BJ (cell line): ENCODE results near the gene ZSCAN29. TPM values are rescaled to one million over a fixed set of nuclear protein-coding genes. Genes with fewer than 3 reads are reported as not detected.

Experiments
- CTCF ChIA-PET: fragments of 350-600 bp; formaldehyde crosslinking; extraction: SDS; loops from one replicate; lab custom pipeline; 2021; ENCODE audit warnings: antibody characterized with exemption, inconsistent platforms; lab: Yijun Ruan, JAX
- POLR2A ChIA-PET: fragments of 300-600 bp; sonication (Branson Sonifier 250); formaldehyde crosslinking; extraction: SDS; loops from one replicate; lab custom pipeline; 2021; ENCODE audit warnings: antibody characterized with exemption; lab: Charles Lee
- DNase-seq: peaks from one replicate; pipeline ENCODE4 v3.0.0-alpha.2; 2011; ENCODE audit warnings: low read depth
- H3K27me3 ChIP-seq: 2 replicates; pipeline ENCODE4 v1.6.0; 2011; ENCODE audit warnings: low read length; ENCODE audit not compliant: control insufficient read depth, insufficient read depth
- H3K36me3 ChIP-seq: 2 replicates; pipeline ENCODE4 v1.5.1; 2011; ENCODE audit warnings: low read length; ENCODE audit not compliant: control insufficient read depth, insufficient read depth
- H3K4me3 ChIP-seq: 2 replicates; pipeline ENCODE4 v1.5.1; 2011; ENCODE audit warnings: low read depth, mild to moderate bottlenecking, control low read depth, low read length
- CTCF ChIP-seq: IDR thresholded peaks from 2 replicates; pipeline ENCODE4 v1.5.1; 2011; ENCODE audit warnings: low read depth, mild to moderate bottlenecking, control low read depth, inconsistent platforms, low read length, moderate library complexity; ENCODE audit not compliant: insufficient read depth
- polyA plus RNA-seq: library from polyadenylated mRNA; depleted of rRNA; stranded (reverse); fragments of >200 nt; gene quantifications from 2 replicates; pipeline ENCODE4 v1.2.3, GENCODE V29; 2011

ZSCAN29 gene
- polyA plus RNA-seq, 1 experiment = 6.4 TPM

- H3K4me3 ChIP-seq = no peak overlapping the region
- POLR2A ChIA-PET = interaction anchor here (0.6 kb wide), 1 partner anchor 371 kb away, joined by 4 read pairs; no protein-coding TSS in a partner anchor
- no peak for DNase-seq
- no peaks in the 10 kb centered on the region for H3K27me3 ChIP-seq
- CTCF ChIA-PET = interaction anchor here (0.6 to 0.8 kb wide), 2 partner anchors 11 to 955 kb away, joined by 3 read pairs; no protein-coding TSS in a partner anchor
- H3K36me3 ChIP-seq = peaks cover 5% of the 10 kb centered on the region; the same call in 1 of the 2 replicates
- no peak for TF ChIP-seq CTCF
These were observed 7.8 kb upstream of the ZSCAN29 start for GRCh38 chr15:43378601-43379000.

- Histone ChIP-seq H3K27me3 (no peaks in the 10 kb centered on the region), H3K4me3 (no peak overlapping the region), H3K36me3 (peaks cover 5% of the 10 kb centered on the region; the same call in 1 of the 2 replicates)
- POLR2A ChIA-PET = interaction anchor here (0.6 kb wide), 1 partner anchor 10 kb away, joined by 16 read pairs; no protein-coding TSS in a partner anchor
- DNase-seq = no peak
- peak; percentile 87 for TF ChIP-seq CTCF
- CTCF ChIA-PET = interaction anchor here (0.7 to 1.8 kb wide), 10 partner anchors 11 to 29 kb away, joined by 3 to 10 read pairs (median 4); no protein-coding TSS in a partner anchor
These were observed 5.3 kb upstream of the ZSCAN29 start for GRCh38 chr15:43376017-43376705.

GRCh38 chr15:43370310-43370974 is 401 bp downstream of the ZSCAN29 start:
- DNase-seq = no peak
- ChIA-PET CTCF (interaction anchor here (0.6 to 1.4 kb wide), 5 partner anchors 10 to 36 kb away, joined by 3 to 4 read pairs (median 3); no protein-coding TSS in a partner anchor), POLR2A (interaction anchor here (0.6 to 0.7 kb wide), 2 partner anchors 140 to 255 kb away, joined by 3 to 6 read pairs; no protein-coding TSS in a partner anchor)
- Histone ChIP-seq H3K27me3 (no peaks in the 10 kb centered on the region), H3K4me3 (peak overlapping the region; percentile 72), H3K36me3 (peaks cover 7% of the 10 kb centered on the region)
- no peak for TF ChIP-seq CTCF

- TF ChIP-seq CTCF = no peak
- Histone ChIP-seq H3K4me3 (no peak overlapping the region), H3K27me3 (no peaks in the 10 kb centered on the region), H3K36me3 (peaks cover 17% of the 10 kb centered on the region)
- DNase-seq = no peak
- ChIA-PET CTCF (interaction anchor here (1.0 kb wide), 1 partner anchor 15 kb away, joined by 6 read pairs; no protein-coding TSS in a partner anchor), POLR2A (no interaction called here)
These were observed 9.4 kb downstream of the ZSCAN29 start for GRCh38 chr15:43361313-43361903.
